HG02642 (cell line): Measurements from ENCODE around the gene AKNA.

ENCODE experiments used
- ATAC-seq: cut with Tn5 transposase; IDR thresholded peaks from one replicate; pipeline ENCODE4 v1.9.1; 2021; ENCODE audit warnings: mild to moderate bottlenecking; ENCODE audit not compliant: unreplicated experiment, poor library complexity

AKNA gene

GRCh38 chr9:114291064-114291474 lies 96.7 kb downstream of the AKNA start:
- ATAC-seq, result no peak

GRCh38 chr9:114290561-114290986 lies 97.2 kb downstream of the AKNA start:
- ATAC-seq, result no peak

- ATAC-seq, result no peak
Measured at GRCh38 chr9:114289571-114290481, 98.0 kb downstream of the AKNA start.

GRCh38 chr9:114289106-114289505 lies 98.7 kb downstream of the AKNA start:
- no peak for ATAC-seq

GRCh38 chr9:114288193-114289091 lies 99.3 kb downstream of the AKNA start:
- no peak for ATAC-seq

GRCh38 chr9:114287763-114288192 lies 100.0 kb downstream of the AKNA start:
- no peak for ATAC-seq

GRCh38 chr9:114287001-114287762 lies 100.6 kb downstream of the AKNA start:
- ATAC-seq, result no peak

GRCh38 chr9:114286146-114286679 lies 101.6 kb downstream of the AKNA start:
- no peak for ATAC-seq

GRCh38 chr9:114285166-114285867 lies 102.5 kb downstream of the AKNA start:
- no peak for ATAC-seq

- ATAC-seq, result no peak
Measured at GRCh38 chr9:114284316-114285060, 103.3 kb downstream of the AKNA start.
